HEK293 (cell line): ENCODE measurements around the gene OSBP.

Source experiments
- TCF7L2 ChIP-seq: IDR thresholded peaks from 2 replicates; pipeline ENCODE4 v1.6.1; 2011; ENCODE audit warnings: low read depth, mild to moderate bottlenecking, inconsistent platforms, low read length, moderate library complexity, borderline replicate concordance
- YY1 ChIP-seq: fragments of 450-650 bp; formaldehyde crosslinking; IDR thresholded peaks from 2 replicates; pipeline ENCODE4 v1.5.1; 2018; ENCODE audit warnings: missing biosample characterization, missing genetic modification characterization
- ZNF274 ChIP-seq, 2 experiments: fragments of 200-500 bp in 1 of 2; fragments of 450-650 bp in 1 of 2; sonication (Bioruptor generic) in 1 of 2; formaldehyde crosslinking in 1 of 2; IDR thresholded peaks; 2 replicates each; pipeline versions ENCODE4 v1.5.1 to v1.6.1; 2014 to 2016; ENCODE audit warnings: borderline replicate concordance in 1 of 2, inconsistent platforms in 1 of 2, low read length in 1 of 2, missing biosample characterization in 1 of 2, missing genetic modification characterization in 1 of 2
- ZNF302 ChIP-seq: fragments of 450-650 bp; formaldehyde crosslinking; IDR thresholded peaks from 2 replicates; pipeline ENCODE4 v1.5.1; 2016; ENCODE audit warnings: missing biosample characterization, missing genetic modification characterization, low read depth
- ZNF530 ChIP-seq: fragments of 450-650 bp; formaldehyde crosslinking; IDR thresholded peaks from 2 replicates; pipeline ENCODE4 v1.5.1; 2016; ENCODE audit warnings: low read depth, missing biosample characterization, missing genetic modification characterization
- TF ChIP-seq, protein P1 (sequence below): fragments of 450-650 bp; formaldehyde crosslinking; IDR thresholded peaks from 2 replicates; pipeline ENCODE4 v1.5.1; 2016; ENCODE audit warnings: missing biosample characterization, missing genetic modification characterization
- TF ChIP-seq, protein P2 (sequence below): fragments of 450-650 bp; formaldehyde crosslinking; IDR thresholded peaks from 2 replicates; pipeline ENCODE4 v1.5.1; 2016; ENCODE audit warnings: missing biosample characterization, missing genetic modification characterization
- TF ChIP-seq, protein P3 (sequence below): fragments of 450-650 bp; formaldehyde crosslinking; conservative IDR thresholded peaks from 2 replicates; pipeline ENCODE4 v1.5.1; 2016; ENCODE audit warnings: low read depth, missing biosample characterization, missing genetic modification characterization
- TF ChIP-seq, protein P4 (sequence below): fragments of 450-650 bp; formaldehyde crosslinking; IDR thresholded peaks from 2 replicates; pipeline ENCODE4 v1.5.1; 2016; ENCODE audit warnings: missing biosample characterization, missing genetic modification characterization
- TF ChIP-seq, protein P5 (sequence below): fragments of 450-650 bp; formaldehyde crosslinking; IDR thresholded peaks from 2 replicates; pipeline ENCODE4 v1.5.1; 2016; ENCODE audit warnings: missing biosample characterization, missing genetic modification characterization

DNA sequence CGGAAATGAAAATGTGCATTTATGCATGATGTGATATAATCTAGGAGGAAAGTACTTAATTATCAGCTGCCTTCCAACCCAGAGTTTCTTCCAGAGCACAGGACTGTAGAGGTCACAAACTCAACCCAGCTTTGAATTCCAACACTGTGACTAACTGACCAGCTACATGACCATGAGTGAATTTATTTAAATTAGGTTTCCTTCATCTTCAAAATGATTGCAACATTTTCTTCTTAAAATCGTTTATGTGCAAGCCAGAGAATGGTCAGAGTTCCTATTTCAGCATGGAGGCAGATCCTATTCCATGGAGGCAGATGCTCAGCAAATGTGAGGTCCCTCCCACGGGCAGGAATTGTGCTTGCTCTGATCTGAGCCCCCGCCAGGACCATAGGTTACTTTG is 42.4 kb downstream of the OSBP start:
- TF ChIP-seq YY1 (tag by site-specific recombination) (no peak), ZNF530 (tag by site-specific recombination) (no peak), ZNF302 (tag by site-specific recombination) (no peak), ZNF274 (IDR thresholded peaks at IDR 0.05; ENCODE audit: low read length) (no peak), ZNF274 (tag by site-specific recombination; IDR thresholded peaks at IDR 0.05; ENCODE audit: borderline replicate concordance) (no peak), TCF7L2 (no peak)
- TF ChIP-seq, protein P1, sequence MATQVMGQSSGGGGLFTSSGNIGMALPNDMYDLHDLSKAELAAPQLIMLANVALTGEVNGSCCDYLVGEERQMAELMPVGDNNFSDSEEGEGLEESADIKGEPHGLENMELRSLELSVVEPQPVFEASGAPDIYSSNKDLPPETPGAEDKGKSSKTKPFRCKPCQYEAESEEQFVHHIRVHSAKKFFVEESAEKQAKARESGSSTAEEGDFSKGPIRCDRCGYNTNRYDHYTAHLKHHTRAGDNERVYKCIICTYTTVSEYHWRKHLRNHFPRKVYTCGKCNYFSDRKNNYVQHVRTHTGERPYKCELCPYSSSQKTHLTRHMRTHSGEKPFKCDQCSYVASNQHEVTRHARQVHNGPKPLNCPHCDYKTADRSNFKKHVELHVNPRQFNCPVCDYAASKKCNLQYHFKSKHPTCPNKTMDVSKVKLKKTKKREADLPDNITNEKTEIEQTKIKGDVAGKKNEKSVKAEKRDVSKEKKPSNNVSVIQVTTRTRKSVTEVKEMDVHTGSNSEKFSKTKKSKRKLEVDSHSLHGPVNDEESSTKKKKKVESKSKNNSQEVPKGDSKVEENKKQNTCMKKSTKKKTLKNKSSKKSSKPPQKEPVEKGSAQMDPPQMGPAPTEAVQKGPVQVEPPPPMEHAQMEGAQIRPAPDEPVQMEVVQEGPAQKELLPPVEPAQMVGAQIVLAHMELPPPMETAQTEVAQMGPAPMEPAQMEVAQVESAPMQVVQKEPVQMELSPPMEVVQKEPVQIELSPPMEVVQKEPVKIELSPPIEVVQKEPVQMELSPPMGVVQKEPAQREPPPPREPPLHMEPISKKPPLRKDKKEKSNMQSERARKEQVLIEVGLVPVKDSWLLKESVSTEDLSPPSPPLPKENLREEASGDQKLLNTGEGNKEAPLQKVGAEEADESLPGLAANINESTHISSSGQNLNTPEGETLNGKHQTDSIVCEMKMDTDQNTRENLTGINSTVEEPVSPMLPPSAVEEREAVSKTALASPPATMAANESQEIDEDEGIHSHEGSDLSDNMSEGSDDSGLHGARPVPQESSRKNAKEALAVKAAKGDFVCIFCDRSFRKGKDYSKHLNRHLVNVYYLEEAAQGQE (tag by site-specific recombination) = no peak
- TF ChIP-seq, protein P2, sequence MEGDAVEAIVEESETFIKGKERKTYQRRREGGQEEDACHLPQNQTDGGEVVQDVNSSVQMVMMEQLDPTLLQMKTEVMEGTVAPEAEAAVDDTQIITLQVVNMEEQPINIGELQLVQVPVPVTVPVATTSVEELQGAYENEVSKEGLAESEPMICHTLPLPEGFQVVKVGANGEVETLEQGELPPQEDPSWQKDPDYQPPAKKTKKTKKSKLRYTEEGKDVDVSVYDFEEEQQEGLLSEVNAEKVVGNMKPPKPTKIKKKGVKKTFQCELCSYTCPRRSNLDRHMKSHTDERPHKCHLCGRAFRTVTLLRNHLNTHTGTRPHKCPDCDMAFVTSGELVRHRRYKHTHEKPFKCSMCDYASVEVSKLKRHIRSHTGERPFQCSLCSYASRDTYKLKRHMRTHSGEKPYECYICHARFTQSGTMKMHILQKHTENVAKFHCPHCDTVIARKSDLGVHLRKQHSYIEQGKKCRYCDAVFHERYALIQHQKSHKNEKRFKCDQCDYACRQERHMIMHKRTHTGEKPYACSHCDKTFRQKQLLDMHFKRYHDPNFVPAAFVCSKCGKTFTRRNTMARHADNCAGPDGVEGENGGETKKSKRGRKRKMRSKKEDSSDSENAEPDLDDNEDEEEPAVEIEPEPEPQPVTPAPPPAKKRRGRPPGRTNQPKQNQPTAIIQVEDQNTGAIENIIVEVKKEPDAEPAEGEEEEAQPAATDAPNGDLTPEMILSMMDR = no peak
- TF ChIP-seq, protein P3, sequence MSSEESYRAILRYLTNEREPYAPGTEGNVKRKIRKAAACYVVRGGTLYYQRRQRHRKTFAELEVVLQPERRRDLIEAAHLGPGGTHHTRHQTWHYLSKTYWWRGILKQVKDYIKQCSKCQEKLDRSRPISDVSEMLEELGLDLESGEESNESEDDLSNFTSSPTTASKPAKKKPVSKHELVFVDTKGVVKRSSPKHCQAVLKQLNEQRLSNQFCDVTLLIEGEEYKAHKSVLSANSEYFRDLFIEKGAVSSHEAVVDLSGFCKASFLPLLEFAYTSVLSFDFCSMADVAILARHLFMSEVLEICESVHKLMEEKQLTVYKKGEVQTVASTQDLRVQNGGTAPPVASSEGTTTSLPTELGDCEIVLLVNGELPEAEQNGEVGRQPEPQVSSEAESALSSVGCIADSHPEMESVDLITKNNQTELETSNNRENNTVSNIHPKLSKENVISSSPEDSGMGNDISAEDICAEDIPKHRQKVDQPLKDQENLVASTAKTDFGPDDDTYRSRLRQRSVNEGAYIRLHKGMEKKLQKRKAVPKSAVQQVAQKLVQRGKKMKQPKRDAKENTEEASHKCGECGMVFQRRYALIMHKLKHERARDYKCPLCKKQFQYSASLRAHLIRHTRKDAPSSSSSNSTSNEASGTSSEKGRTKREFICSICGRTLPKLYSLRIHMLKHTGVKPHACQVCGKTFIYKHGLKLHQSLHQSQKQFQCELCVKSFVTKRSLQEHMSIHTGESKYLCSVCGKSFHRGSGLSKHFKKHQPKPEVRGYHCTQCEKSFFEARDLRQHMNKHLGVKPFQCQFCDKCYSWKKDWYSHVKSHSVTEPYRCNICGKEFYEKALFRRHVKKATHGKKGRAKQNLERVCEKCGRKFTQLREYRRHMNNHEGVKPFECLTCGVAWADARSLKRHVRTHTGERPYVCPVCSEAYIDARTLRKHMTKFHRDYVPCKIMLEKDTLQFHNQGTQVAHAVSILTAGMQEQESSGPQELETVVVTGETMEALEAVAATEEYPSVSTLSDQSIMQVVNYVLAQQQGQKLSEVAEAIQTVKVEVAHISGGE = no peak
- TF ChIP-seq, protein P4, sequence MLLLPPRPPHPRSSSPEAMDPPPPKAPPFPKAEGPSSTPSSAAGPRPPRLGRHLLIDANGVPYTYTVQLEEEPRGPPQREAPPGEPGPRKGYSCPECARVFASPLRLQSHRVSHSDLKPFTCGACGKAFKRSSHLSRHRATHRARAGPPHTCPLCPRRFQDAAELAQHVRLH (tag by site-specific recombination) = no peak
- TF ChIP-seq, protein P5, sequence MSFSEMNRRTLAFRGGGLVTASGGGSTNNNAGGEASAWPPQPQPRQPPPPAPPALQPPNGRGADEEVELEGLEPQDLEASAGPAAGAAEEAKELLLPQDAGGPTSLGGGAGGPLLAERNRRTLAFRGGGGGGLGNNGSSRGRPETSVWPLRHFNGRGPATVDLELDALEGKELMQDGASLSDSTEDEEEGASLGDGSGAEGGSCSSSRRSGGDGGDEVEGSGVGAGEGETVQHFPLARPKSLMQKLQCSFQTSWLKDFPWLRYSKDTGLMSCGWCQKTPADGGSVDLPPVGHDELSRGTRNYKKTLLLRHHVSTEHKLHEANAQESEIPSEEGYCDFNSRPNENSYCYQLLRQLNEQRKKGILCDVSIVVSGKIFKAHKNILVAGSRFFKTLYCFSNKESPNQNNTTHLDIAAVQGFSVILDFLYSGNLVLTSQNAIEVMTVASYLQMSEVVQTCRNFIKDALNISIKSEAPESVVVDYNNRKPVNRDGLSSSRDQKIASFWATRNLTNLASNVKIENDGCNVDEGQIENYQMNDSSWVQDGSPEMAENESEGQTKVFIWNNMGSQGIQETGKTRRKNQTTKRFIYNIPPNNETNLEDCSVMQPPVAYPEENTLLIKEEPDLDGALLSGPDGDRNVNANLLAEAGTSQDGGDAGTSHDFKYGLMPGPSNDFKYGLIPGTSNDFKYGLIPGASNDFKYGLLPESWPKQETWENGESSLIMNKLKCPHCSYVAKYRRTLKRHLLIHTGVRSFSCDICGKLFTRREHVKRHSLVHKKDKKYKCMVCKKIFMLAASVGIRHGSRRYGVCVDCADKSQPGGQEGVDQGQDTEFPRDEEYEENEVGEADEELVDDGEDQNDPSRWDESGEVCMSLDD = no peak
